HG02981 (cell line): ENCODE results near the gene COL23A1.

Experiments
- ATAC-seq: cut with Tn5 transposase; IDR thresholded peaks from one replicate; pipeline ENCODE4 v1.9.1; 2021; ENCODE audit warnings: mild to moderate bottlenecking, moderate library complexity; ENCODE audit not compliant: unreplicated experiment

Gene COL23A1

DNA sequence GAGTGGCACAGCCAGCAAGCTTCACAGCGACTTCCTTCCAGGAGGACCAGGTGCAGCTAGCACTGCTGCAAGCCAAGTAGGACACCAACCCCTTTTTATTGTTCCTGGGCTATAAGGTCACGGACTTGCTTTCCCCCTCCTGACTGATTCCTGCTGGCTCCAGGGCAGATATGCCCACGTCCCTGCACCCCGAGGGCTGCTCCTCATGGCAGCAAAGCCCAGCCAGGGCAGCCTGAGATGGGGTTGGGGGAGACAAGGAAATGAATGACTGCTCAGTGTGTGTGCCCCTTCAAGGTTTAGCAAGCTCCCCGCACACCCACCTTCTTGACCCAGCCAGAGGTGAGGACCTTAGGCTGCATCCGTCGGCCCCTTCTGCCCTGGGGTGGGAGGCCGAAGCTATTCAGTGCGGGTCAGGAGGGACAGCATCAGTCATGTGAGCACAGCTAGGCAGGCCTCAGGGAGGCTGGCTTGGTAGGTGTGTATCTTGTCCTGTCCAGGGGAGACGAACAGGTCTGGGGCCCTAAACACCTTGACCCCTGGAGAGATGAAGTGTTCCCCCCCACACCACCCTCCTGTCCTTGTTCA is 221.4 kb downstream of the COL23A1 start:
- no peak for ATAC-seq

DNA sequence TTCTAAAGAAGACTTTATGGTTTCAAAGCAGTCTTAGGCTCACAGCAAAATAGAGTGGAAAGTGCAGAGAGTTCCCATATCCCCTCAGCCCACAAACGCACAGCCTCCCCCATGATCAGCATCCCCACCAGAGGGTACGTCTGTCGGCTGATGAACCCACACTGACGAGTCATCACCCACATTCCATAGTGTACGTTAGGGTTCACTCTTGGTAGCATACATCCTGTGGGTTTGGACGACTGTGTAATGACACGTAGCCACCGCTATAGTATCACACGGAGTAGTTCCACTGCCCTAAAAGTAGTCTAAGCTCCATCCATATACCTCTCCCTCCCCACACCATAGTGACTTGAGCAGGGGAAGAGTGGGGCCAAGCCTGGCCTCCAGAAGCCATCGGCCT is 221.9 kb downstream of the COL23A1 start:
- ATAC-seq, result no peak

DNA sequence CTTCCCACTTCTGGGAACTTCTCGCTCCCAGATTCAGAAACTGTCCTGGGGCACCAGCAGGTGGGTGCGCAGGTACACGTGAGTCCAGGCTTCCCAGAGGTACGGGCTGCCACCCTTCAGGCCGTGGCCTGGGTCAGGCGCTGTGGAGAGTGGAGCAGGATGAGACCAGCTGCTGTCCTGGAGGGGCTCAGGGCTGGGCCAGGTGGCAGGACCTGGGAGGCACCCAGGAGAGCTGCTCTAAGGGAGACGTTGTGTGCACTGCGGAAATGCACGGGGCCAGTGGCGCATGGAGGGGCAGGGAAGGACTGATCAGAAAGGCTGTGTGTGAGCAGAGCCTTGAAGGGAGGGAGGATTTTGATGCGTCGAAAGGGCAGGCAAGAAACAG is 222.5 kb downstream of the COL23A1 start:
- no peak for ATAC-seq

DNA sequence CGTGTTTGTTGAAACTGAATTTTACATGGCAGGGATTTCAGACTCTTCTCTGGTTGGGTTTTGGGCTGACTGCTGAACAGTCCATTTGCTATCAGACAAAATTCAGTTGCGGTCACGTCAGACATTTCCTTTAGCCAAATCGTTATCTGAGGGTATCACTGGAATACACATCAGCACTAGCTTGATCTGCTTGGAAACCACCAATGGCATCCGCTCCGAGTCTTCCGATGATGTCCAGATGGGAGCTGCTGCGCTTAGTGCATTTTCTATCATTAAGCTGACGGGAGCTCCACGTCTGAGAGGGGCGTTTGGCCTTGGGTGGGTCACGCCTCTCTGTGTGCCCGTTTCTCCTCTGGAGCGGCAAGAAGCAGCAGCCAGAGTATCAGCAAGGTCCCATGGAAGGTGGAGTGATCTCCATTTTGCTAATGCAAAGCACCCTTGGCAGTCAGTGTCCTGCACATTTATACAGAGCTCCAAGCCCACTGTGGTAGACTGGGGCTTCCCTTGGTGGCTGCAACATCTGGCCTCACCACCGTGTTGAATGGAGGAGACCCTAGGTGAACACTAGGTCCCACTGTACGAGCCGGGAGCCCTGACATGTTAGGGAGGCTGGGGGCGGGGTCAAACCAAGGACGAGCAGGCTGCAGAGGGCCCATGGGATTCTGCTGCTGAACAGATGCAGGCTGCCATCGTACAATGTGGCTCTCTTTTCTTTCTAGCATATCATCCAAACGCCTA is 223.0 kb downstream of the COL23A1 start:
- ATAC-seq, result no peak

DNA sequence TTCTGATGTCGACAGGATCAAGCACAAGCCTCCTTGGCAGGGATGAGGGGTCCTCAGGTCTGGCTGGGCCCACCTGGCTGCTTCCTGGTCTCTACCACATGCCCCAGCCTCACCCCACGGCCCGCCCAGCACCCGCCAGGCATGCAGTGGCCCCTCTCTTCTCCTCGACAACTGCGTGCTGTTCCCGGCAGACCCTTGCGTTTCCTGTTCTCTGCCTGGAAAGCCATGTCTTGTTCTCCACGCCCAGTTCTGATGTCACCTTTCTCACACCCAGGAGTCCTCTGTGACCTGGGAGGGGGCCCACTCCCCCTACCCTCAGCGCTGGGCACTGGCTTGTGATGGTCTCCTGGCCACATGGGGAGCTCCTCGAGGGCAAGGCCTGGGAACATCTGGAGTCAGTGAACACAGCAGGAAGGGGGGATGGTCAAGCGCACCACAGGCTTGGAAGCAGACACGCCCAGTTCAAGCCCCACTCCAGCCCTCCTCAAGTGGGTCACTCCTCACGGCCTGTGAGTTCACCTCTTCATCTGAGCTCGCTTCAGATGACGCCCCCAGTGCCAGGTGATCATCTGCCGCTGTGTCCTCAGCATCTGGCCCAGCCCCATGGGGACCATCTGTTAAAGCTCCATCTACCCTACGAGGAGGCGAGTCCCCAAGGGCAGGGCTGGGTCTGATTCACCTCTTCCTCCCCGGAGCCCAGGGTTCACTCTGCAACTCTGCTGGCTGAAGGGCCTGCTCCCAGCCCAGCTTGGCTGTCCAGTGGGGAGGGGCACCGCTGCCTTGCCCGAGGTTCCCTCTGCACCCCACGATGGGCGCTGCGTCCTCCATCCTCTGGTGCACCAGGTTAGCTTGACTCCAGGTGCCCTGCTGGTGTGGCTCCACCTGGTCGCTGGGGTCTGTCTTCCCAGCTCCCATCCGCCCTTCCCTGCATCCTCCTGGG is 224.4 kb downstream of the COL23A1 start:
- no peak for ATAC-seq

DNA sequence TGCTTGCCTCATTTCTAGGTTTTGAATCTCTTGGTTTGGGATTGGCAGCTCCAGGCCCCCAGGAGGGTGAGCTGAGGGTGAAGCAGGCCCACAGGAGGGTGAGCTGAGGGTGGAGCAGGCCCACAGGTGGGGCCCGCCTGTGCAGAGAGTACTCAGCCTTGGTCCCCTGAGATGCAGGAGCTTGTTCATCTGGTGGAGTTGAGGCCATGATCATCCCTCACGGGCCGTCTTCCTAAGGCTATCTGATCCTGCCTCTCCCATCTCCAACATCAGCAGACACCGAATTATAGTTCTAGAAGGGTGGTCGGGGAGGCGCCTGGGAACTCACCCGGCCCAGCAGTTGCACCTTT is 225.9 kb downstream of the COL23A1 start:
- no peak for ATAC-seq

- no peak for ATAC-seq
These were observed 226.5 kb downstream of the COL23A1 start for GRCh38 chr5:178363501-178364325.

DNA sequence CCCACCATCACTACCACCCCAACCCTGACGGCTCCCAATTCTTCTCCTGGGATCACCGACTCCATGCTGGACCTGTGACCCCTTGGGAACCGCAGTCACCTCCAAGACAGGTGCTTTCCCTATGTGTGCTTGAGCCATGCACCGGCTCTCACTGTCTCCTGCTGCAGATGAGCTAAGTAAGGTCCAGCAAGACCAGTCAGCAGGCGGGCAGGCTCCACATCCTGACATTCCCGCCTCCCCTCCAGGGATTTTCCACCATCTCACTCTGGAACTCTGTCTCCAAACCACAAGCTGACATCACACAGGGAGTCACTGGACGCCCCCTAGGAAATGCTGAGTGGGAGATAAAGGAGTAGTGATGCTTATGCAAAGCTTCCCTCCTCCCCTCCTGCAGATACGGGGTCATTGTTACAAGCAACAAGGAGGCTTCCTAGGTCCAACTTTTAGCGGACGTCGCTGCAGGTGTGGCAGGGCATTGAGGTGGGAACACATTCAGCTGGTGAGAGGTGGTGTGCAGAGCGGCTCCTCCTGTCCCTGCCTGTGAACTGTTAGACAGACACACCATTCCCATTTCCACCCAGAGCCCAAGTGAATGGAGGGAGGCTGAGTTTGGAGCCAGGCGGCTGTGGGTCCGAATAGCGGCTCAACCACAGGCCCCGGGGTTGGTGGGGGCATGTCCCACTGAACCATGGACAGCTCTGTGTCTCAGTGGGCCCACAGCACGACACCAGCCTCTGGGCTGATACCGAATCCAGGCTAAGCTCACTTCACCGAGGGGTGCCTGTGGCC is 228.3 kb downstream of the COL23A1 start:
- ATAC-seq, result no peak

- no peak for ATAC-seq
These were observed 229.3 kb downstream of the COL23A1 start for GRCh38 chr5:178360926-178361235.

DNA sequence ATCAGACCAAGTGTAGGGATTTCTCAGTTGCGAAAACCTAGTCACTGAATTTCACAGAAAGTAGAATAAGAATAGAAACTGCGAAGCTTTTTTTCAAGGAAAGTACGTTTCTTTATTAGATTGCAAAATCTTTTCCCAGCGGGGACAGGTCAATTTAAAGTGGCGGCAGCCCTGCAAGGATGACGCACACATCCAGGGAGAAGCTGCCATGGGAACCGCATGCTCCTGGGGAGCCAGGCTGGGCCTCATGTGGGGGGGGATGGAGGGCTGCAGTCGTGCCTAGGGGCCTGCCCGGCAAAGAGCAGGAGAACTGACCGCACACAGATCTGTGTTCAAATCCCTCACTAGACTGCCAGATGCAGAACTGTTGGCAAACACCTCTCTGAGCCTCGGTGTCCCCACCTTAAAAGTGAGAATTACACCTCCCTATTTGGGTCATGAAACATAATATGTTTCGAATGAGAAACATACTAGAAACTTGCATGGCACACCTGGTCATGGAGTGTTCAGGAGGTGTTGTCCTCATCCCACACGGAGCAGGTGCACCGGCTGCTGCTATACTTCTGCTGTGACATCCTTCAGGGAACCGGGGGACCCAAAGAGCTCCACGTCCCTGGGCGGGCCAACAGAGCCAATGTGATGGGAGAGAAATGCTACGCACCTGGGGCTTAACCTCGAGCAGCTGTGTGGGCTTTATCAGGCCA is 229.8 kb downstream of the COL23A1 start:
- no peak for ATAC-seq

DNA sequence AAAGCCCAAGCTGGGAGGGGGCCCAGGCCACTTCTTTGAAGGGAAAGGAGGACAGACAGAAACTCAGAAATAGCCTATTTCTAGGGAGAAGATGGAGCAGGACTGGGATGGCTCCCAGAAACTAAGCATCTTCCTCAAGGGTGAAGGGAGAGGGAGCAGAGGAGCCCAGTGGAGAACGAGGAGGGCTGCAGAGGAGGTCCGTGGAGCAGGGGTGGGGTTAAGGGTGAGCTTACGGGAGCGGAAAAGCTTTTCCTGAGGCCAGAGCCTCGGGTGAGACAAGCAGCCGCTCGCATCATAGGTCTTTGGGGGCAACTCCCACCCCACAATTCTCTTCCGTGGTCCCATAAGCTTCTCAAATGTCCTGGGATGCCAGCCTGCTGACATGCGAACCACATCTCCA is 230.5 kb downstream of the COL23A1 start:
- no peak for ATAC-seq

DNA sequence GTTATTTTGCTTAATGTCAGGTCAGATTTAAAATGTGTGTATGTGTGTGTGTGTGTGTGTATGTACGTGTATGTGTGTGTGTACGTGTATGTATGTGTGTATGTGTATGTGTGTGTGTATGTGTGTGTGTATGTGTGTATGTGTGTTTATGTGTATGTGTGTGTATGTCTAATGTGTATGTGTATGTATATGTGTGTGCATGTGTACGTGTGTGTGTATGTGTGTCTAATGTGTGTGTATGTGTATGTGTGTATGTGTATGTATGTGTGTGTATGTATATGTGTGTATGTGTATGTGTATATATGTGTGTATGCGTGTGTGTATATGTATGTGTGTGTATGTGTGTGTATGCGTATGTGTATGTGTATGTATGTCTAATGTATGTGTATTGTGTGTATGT is 232.5 kb downstream of the COL23A1 start:
- no peak for ATAC-seq

GRCh38 chr5:178357121-178357521 is 233.1 kb downstream of the COL23A1 start:
- no peak for ATAC-seq

GRCh38 chr5:178356431-178356872 is 233.7 kb downstream of the COL23A1 start:
- ATAC-seq, result no peak

GRCh38 chr5:178355671-178356070 is 234.5 kb downstream of the COL23A1 start:
- no peak for ATAC-seq

DNA sequence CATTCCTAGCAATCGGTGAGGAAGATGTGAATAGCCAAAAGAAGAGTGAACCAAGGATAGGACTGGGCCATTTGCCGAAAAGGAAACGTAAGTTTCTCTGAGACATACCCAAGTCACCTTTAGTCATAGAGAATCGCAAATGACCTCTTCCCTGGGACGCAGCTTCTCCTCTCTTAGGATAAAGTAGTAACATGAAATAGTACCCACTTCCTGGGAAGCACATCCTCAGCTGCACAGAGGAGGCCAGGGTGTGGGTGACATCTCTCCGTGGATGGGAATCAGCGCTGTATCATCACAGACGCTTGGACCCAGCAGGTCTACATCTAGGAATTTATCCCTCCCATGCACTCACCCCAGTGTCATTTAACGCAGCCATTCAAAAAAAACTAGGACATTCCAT is 236.7 kb downstream of the COL23A1 start:
- ATAC-seq, result no peak

DNA sequence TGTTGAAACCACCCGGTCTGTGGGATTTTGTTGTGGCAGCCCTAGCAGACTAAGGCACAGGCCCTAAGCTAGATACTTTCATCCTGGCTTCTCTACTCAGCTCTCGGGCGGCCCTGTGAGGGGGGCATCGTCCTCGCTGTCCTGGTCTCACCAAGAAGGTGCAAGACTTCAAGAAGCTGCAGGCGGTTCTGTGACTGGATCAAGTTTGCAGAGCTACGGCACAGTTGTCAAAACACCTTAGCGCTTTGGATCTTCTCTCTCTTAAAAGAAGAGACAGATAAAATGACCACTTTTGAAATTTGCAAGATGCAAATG is 238.2 kb downstream of the COL23A1 start:
- ATAC-seq, result no peak

DNA sequence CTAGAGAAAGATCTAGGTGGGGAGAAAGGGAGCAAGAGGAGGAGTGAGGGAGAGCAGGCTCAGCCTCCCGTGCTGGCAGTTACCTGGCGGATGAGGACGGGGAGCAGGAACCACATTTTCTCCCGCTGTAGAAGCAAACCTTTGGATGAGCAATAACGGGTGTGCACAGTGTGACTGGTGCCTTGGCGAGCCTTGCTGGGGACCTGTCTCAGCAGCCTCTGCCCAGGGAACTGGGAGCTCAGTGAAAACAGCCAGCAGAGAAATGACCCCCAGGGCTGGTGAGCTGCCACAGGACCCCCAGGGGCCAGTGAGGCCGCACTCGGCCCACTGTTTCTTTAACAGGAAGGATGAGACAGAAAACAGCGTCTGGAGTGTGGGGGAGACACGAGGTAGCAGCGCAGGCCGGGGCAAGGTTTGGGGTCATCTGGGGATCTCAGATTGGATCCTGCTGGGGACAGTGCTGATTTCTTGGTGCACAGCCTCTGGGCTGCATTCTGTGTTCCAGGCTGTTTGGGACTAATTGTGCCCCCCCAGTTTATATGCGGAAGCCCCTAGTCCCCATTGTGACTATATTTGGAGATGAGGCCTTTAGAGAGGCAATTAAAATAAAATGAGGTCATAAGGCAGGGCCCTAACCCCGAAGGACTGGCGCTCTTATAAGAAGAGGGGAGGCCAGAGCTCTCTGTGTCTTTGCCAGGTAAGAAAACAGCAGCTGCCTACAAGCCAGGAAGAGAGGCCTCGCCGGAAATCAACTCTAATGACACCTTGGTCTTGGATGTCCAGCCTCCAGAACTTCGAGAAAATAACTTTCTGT is 238.8 kb downstream of the COL23A1 start:
- ATAC-seq, result no peak
